ENCODE data around the gene CAND1.
"Not testable (repeated sequence)": the region's sequence is repeated elsewhere in the genome, so short reads cannot be mapped to it uniquely, and the experiment has no call there.

Gene CAND1

GRCh38 chr12:67341086-67341485, 71.9 kb downstream of the CAND1 start:
- not testable (repeated sequence) for DNase-seq (ENCODE audit: low spot score)

- DNase-seq (ENCODE audit: low spot score), result no peak
These were observed 76.0 kb downstream of the CAND1 start for GRCh38 chr12:67344979-67345710.

- DNase-seq (ENCODE audit: low spot score), result no peak
These were observed 79.5 kb downstream of the CAND1 start for GRCh38 chr12:67348683-67349082.

- no peak for DNase-seq (ENCODE audit: low spot score)
These were observed 83.5 kb downstream of the CAND1 start for GRCh38 chr12:67352682-67353081.

DNA sequence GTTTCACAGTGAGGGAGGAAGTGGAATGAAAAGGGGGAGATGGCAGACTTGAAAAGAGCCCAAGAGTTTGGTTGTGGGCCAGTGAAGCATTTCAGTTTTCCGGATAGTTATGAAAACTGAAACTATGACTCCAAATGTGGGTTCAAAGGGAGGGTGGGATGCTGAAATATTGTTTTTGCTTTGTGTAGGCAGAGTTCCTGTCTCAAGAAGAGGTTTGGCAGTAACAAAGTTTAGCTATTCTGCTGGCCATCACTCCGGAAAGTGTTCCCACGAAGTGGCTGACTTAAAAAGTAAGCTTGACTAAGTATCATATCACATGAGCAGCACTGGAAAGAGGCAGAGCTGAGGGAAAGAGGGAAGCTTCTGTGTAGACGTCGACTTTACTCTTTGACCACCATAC, 85.2 kb downstream of the CAND1 start:
- DNase-seq (ENCODE audit: low spot score), result no peak

DNA sequence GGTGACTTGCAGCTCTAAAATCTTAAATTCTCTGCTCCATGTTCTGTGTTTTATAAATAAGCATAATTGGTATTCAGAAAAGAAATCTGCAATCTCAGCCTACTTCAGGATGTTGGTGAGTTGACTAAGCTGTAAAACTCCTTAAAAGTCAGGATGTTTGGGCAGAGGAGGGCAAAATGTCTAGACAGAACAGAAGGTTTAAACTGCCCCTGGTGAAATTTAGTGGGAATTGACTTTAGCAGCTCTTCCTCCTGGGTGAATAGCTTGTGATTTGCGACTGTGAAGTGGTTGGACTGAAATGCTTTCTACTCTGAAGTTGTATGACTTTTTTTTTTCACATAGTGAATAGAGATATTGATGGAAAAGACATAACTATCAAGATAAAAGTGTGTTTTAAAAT, 85.8 kb downstream of the CAND1 start:
- no peak for DNase-seq (ENCODE audit: low spot score)

GRCh38 chr12:67355428-67356379, 86.5 kb downstream of the CAND1 start:
- DNase-seq (ENCODE audit: low spot score), result peak; percentile 52

- no peak for DNase-seq (ENCODE audit: low spot score)
These were observed 87.2 kb downstream of the CAND1 start for GRCh38 chr12:67356380-67356774.

DNA sequence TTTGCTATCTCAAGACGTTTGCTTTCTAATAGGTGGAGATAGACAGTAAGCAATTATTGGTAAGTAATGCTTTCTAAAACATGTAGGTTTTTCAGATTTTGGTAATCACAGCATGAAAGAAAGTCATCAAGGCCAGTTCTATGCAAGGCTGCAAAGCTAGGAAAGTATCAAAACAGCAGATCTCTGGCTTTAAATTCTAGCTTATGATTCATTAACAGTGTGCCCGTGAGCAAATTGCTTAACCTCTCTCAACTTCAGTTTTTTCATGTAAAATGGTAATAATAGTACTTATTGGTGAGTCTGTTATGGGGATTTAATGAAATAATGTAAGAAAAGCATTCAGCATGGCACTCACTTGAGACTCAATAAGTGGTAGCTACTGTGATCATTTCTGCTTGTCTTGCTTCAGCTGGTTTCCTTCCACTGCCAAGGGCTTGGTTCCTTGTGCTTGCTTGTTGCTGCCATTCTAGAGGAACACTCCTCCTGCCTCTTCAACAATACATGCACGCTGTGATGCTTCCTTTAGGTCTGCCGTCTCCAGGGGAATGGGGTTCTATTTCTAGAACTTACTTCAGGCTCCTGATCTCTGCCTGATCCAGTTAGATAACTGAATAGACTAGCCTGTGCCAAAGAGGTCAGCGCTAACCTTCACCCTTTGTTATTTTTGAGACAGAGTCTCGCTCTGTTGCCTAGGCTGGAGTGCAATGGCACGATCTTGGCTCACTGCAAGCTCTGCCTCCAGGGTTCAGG, 88.4 kb downstream of the CAND1 start:
- DNase-seq (ENCODE audit: low spot score), result no peak

- no peak for DNase-seq (ENCODE audit: low spot score)
These were observed 89.7 kb downstream of the CAND1 start for GRCh38 chr12:67358781-67359338.

DNA sequence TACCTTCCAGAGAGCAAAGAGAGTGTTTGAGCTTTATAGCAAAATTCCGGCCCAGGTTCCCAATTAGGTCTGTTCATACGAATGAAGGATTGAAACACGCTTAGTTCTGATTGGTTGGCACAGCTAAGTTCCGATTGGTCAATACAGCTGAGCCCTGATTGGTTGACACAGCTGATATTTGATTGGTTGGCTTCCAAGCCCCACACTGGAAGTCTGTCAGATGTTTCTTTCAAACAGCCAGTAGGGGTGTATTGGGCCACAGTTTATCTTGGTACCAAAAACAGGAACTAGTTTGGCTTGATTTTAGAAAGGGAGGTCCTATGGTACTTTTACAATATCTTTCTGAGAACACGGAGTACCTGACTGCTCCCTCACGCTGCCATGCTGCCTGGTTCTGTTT, 93.4 kb downstream of the CAND1 start:
- no peak for DNase-seq (ENCODE audit: low spot score)

GRCh38 chr12:67364228-67364627, 95.1 kb downstream of the CAND1 start:
- no peak for DNase-seq (ENCODE audit: low spot score)

DNA sequence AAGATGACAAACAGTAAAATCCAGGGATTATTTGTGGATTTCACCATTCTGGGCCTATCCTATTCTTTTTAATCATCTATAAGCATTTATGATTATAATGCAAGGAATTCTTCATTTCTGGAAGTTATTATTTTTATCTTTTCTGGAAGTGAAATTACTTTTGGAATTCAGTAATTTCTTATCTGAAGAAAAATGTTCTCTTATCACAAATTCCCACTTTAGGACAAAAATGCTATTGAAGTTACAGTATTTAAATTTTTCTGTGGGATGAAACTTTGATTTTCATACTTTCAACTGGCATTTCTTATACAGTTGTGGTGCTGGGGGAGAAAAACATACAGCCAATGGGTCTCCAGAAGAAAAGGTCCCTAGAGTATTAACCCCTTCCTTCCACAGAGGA, 96.0 kb downstream of the CAND1 start:
- DNase-seq (ENCODE audit: low spot score), result no peak

GRCh38 chr12:67367843-67368242, 98.7 kb downstream of the CAND1 start:
- no peak for DNase-seq (ENCODE audit: low spot score)

Data from LoVo (cell line).